KMS-11 (cell line): ENCODE measurements around the gene PDK3.

Experiments used
- H2AFZ ChIP-seq: fragments of 200-600 bp; sonication (generic); 2 replicates; pipeline ENCODE4 v1.6.1; 2016; ENCODE audit warnings: antibody characterized with exemption, mixed run types, low read depth
- H3K27ac ChIP-seq: fragments of 200-600 bp; sonication (generic); 2 replicates; pipeline ENCODE4 v1.6.1; 2016; ENCODE audit warnings: mild to moderate bottlenecking, mixed run types
- H3K27me3 ChIP-seq: fragments of 200-600 bp; sonication (generic); 2 replicates; pipeline ENCODE4 v1.6.1; 2017; ENCODE audit warnings: mild to moderate bottlenecking, low read depth, mixed run types, moderate library complexity; ENCODE audit not compliant: insufficient read depth
- H3K36me3 ChIP-seq: fragments of 200-600 bp; sonication (generic); 2 replicates; pipeline ENCODE4 v1.6.1; 2017; ENCODE audit warnings: mild to moderate bottlenecking, mixed run types; ENCODE audit not compliant: insufficient read depth
- H3K4me1 ChIP-seq: fragments of 200-600 bp; sonication (generic); 2 replicates; pipeline ENCODE4 v1.6.1; 2016; ENCODE audit warnings: mild to moderate bottlenecking, low read depth, mixed run types; ENCODE audit not compliant: poor library complexity, severe bottlenecking
- H3K4me2 ChIP-seq: fragments of 200-600 bp; sonication (generic); 2 replicates; pipeline ENCODE4 v1.7.0; 2016; ENCODE audit warnings: mild to moderate bottlenecking, mixed run types
- H3K4me3 ChIP-seq: fragments of 200-600 bp; sonication (generic); IDR thresholded peaks from 2 replicates; pipeline ENCODE4 v1.6.1; 2017; ENCODE audit warnings: low read depth, low read length, mixed read lengths; ENCODE audit not compliant: insufficient read depth
- H3K79me2 ChIP-seq: fragments of 200-600 bp; sonication (generic); 2 replicates; pipeline ENCODE4 v1.6.1; 2016; ENCODE audit warnings: low read depth, mixed run types; ENCODE audit not compliant: insufficient read depth
- H3K9ac ChIP-seq: fragments of 200-600 bp; sonication (generic); 2 replicates; pipeline ENCODE4 v1.6.1; 2016; ENCODE audit warnings: mild to moderate bottlenecking, mixed run types
- H4K20me1 ChIP-seq: fragments of 200-600 bp; sonication (generic); 2 replicates; pipeline ENCODE4 v1.6.1; 2016; ENCODE audit warnings: mild to moderate bottlenecking, mixed run types; ENCODE audit not compliant: insufficient read depth
- TF ChIP-seq, protein P1 (sequence below): fragments of 200-600 bp; sonication (generic); conservative IDR thresholded peaks from 2 replicates; pipeline ENCODE4 v1.6.1; 2017; ENCODE audit warnings: low read depth, mild to moderate bottlenecking, antibody characterized with exemption, low read length, moderate library complexity, mixed read lengths

The PDK3 gene

GRCh38 chrX:24491741-24492140, 26.7 kb downstream of the PDK3 start:
- Histone ChIP-seq H2AFZ (no peak overlapping the region), H3K4me1 (no peaks in the 10 kb centered on the region), H4K20me1 (no peaks in the 10 kb centered on the region), H3K9ac (no peak overlapping the region), H3K4me2 (no peak overlapping the region), H3K79me2 (no peaks in the 10 kb centered on the region), H3K4me3 (no peak overlapping the region), H3K36me3 (no peaks in the 10 kb centered on the region), H3K27me3 (no peaks in the 10 kb centered on the region), H3K27ac (no peak overlapping the region)
- TF ChIP-seq, protein P1, sequence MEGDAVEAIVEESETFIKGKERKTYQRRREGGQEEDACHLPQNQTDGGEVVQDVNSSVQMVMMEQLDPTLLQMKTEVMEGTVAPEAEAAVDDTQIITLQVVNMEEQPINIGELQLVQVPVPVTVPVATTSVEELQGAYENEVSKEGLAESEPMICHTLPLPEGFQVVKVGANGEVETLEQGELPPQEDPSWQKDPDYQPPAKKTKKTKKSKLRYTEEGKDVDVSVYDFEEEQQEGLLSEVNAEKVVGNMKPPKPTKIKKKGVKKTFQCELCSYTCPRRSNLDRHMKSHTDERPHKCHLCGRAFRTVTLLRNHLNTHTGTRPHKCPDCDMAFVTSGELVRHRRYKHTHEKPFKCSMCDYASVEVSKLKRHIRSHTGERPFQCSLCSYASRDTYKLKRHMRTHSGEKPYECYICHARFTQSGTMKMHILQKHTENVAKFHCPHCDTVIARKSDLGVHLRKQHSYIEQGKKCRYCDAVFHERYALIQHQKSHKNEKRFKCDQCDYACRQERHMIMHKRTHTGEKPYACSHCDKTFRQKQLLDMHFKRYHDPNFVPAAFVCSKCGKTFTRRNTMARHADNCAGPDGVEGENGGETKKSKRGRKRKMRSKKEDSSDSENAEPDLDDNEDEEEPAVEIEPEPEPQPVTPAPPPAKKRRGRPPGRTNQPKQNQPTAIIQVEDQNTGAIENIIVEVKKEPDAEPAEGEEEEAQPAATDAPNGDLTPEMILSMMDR = no peak

- Histone ChIP-seq H3K9ac (no peak overlapping the region), H3K4me3 (no peak overlapping the region), H2AFZ (no peak overlapping the region), H3K79me2 (no peaks in the 10 kb centered on the region), H3K36me3 (no peaks in the 10 kb centered on the region), H3K4me2 (no peak overlapping the region), H4K20me1 (no peaks in the 10 kb centered on the region), H3K27me3 (no peaks in the 10 kb centered on the region), H3K4me1 (peaks cover 7% of the 10 kb centered on the region), H3K27ac (no peak overlapping the region)
- TF ChIP-seq, protein P1 = no peak
These were observed 28.9 kb downstream of the PDK3 start for GRCh38 chrX:24493740-24494581.

- Histone ChIP-seq H3K36me3 (no peaks in the 10 kb centered on the region), H3K4me1 (peaks cover 7% of the 10 kb centered on the region), H4K20me1 (no peaks in the 10 kb centered on the region), H3K27ac (no peak overlapping the region), H3K79me2 (no peaks in the 10 kb centered on the region), H3K27me3 (no peaks in the 10 kb centered on the region), H3K4me2 (no peak overlapping the region), H2AFZ (no peak overlapping the region), H3K4me3 (no peak overlapping the region), H3K9ac (no peak overlapping the region)
- TF ChIP-seq, protein P1 = no peak
These were observed 29.6 kb downstream of the PDK3 start for GRCh38 chrX:24494647-24495075.

DNA sequence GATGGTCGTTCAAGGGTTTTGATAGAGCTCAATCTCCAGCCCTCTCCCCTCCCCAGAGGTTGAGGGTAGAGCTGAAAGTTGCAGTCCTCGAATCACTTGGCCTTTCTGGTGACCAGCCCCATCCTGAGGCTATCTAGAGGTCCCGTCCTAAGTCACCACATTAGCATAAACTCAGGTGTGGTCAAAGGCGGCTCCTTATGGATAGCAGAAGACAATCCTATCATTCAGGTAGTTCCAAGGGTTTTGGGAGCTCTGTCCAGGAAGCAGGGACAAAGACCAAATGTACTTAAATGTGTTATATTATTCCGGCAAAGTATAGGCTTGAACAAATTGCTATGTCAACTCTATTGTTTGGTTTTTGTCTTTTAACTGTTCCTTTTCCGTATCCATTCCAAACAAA, 30.6 kb downstream of the PDK3 start:
- no peak overlapping the region for H3K4me2 ChIP-seq
- TF ChIP-seq, protein P1 = no peak

More for the DNA sequence above, 30.6 kb downstream of the PDK3 start:
- Histone ChIP-seq H4K20me1 (no peaks in the 10 kb centered on the region), H3K4me1 (peaks cover 7% of the 10 kb centered on the region), H3K36me3 (no peaks in the 10 kb centered on the region), H3K9ac (no peak overlapping the region), H3K27me3 (no peaks in the 10 kb centered on the region), H3K4me3 (no peak overlapping the region), H3K27ac (no peak overlapping the region), H2AFZ (no peak overlapping the region), H3K79me2 (no peaks in the 10 kb centered on the region)
